H1 (cell line): ENCODE data around the gene ADGRE2. TPM values are rescaled to one million over a fixed set of nuclear protein-coding genes. Genes with fewer than 3 reads are reported as not detected.
"Not testable (repeated sequence)": the region's sequence is repeated elsewhere in the genome, so short reads cannot be mapped to it uniquely, and the experiment has no call there.

Source experiments
- CTCF ChIA-PET: fragments of 300-600 bp; sonication (Branson Sonifier 250); formaldehyde crosslinking; loops from one replicate; lab custom pipeline; 2021; ENCODE audit not compliant: partially characterized antibody; lab: Charles Lee
- POLR2A ChIA-PET: fragments of 300-600 bp; sonication (Branson Sonifier 250); formaldehyde crosslinking; loops from one replicate; lab custom pipeline; 2021; ENCODE audit warnings: inconsistent platforms; ENCODE audit not compliant: partially characterized antibody; lab: Charles Lee
- DNase-seq, 2 experiments: peaks; one replicate each; pipeline versions ENCODE4 v3.0.0 to v3.0.0-alpha.2; 2010 to 2022; ENCODE audit warnings: low spot score in 2 of 2, low read depth in 1 of 2, mixed read lengths in 1 of 2
- FAIRE-seq: peaks from 2 replicates; lab custom pipeline; 2011; peaks lifted over from hg19 to GRCh38; lab: Jason Lieb, UNC
- H2AFZ ChIP-seq: 2 replicates; pipeline ENCODE4 v1.8.1; 2012; ENCODE audit warnings: low read length, inconsistent platforms
- H2AK5ac ChIP-seq: 2 replicates; pipeline ENCODE4 v1.6.1; 2013; ENCODE audit warnings: low read depth, low read length
- H2BK120ac ChIP-seq: replicated peaks from 2 replicates; pipeline ENCODE3; 2013; ENCODE audit warnings: low read depth, low read length, inconsistent platforms
- H2BK12ac ChIP-seq: 2 replicates; pipeline ENCODE4 v1.6.1; 2013; ENCODE audit warnings: low read depth, low read length
- H2BK15ac ChIP-seq: 2 replicates; pipeline ENCODE4 v1.6.1; 2013; ENCODE audit warnings: low read length
- H2BK20ac ChIP-seq: 2 replicates; pipeline ENCODE4 v1.6.1; 2013; ENCODE audit warnings: low read length
- H2BK5ac ChIP-seq: 2 replicates; pipeline ENCODE4 v1.6.1; 2013; ENCODE audit warnings: low read depth, low read length
- H3K14ac ChIP-seq: 2 replicates; pipeline ENCODE4 v1.6.1; 2013; ENCODE audit warnings: inconsistent platforms; ENCODE audit not compliant: insufficient read length
- H3K18ac ChIP-seq: 2 replicates; pipeline ENCODE4 v1.6.1; 2013; ENCODE audit warnings: low read length; ENCODE audit errors: extremely low read depth
- H3K23ac ChIP-seq: 2 replicates; pipeline ENCODE4 v1.6.1; 2013; ENCODE audit warnings: inconsistent platforms; ENCODE audit not compliant: insufficient read length
- H3K23me2 ChIP-seq: 2 replicates; pipeline ENCODE4 v1.6.1; 2013; ENCODE audit warnings: low read depth, low read length
- H3K27ac ChIP-seq: 2 replicates; pipeline ENCODE4 v1.6.1; 2011; ENCODE audit warnings: low read depth, low read length, inconsistent platforms
- H3K27me3 ChIP-seq, 4 experiments: replicated peaks in 1 of 4; 1 replicate in 1 of 4; 2 replicates in 3 of 4; pipeline versions ENCODE4 v1.6.1 to v1.8.1; 2011 to 2013; ENCODE audit warnings: low read length in 3 of 4, mild to moderate bottlenecking in 3 of 4, inconsistent platforms in 2 of 4, mixed read lengths in 2 of 4, moderate library complexity in 1 of 4; ENCODE audit not compliant: control insufficient read depth in 3 of 4, insufficient read depth in 3 of 4; ENCODE audit errors: extremely low read depth in 1 of 4
- H3K36me3 ChIP-seq, 4 experiments: 2 replicates each; pipeline versions ENCODE4 v1.6.1 to v1.8.1; 2011 to 2013; ENCODE audit warnings: mild to moderate bottlenecking in 4 of 4, low read length in 3 of 4, moderate library complexity in 2 of 4, control low read depth in 1 of 4, inconsistent platforms in 1 of 4; ENCODE audit not compliant: insufficient read depth in 4 of 4, control insufficient read depth in 2 of 4
- H3K4ac ChIP-seq: replicated peaks from 2 replicates; pipeline ENCODE3; 2013; ENCODE audit warnings: low read length, low read depth, mixed read lengths, inconsistent platforms; ENCODE audit not compliant: insufficient read length
- H3K4me1 ChIP-seq, 4 experiments: replicated peaks in 1 of 4; 1 replicate in 1 of 4; 2 replicates in 3 of 4; pipeline versions ENCODE4 v1.6.1 to v1.8.1; 2011 to 2013; ENCODE audit warnings: low read length in 3 of 4, inconsistent platforms in 2 of 4, mixed read lengths in 1 of 4; ENCODE audit not compliant: insufficient read depth in 4 of 4, control insufficient read depth in 3 of 4
- H3K4me2 ChIP-seq, 2 experiments: 2 replicates each; pipeline versions ENCODE4 v1.6.1 to v1.8.1; 2011 to 2013; ENCODE audit warnings: low read depth in 2 of 2, low read length in 2 of 2, control low read depth in 1 of 2, inconsistent platforms in 1 of 2, mild to moderate bottlenecking in 1 of 2; ENCODE audit not compliant: insufficient read depth in 1 of 2
- H3K4me3 ChIP-seq, 4 experiments: fragments of 200-600, 300-600 bp in 1 of 4; sonication (generic), shearing (Covaris generic), sonication (Bioruptor Twin) in 1 of 4; 2 replicates each; pipeline versions ENCODE4 v1.5.1 to v1.8.1; 2011 to 2016; ENCODE audit warnings: low read length in 4 of 4, low read depth in 3 of 4, control low read depth in 2 of 4, inconsistent platforms in 2 of 4, mild to moderate bottlenecking in 2 of 4, mixed read lengths in 1 of 4, moderate library complexity in 1 of 4; ENCODE audit not compliant: insufficient read depth in 2 of 4; ENCODE audit errors: extremely low read depth in 1 of 4
- H3K56ac ChIP-seq: replicated peaks from 2 replicates; pipeline ENCODE3; 2013; ENCODE audit warnings: low read depth, mild to moderate bottlenecking, mixed read lengths, low read length, inconsistent platforms; ENCODE audit not compliant: insufficient read length
- H3K79me1 ChIP-seq: 2 replicates; pipeline ENCODE4 v1.6.1; 2013; ENCODE audit warnings: low read depth, low read length, control low read depth
- H3K79me2 ChIP-seq, 2 experiments: 2 replicates each; pipeline versions ENCODE4 v1.6.1 to v1.8.1; 2012 to 2013; ENCODE audit warnings: low read length in 2 of 2, mild to moderate bottlenecking in 2 of 2, inconsistent platforms in 1 of 2; ENCODE audit not compliant: insufficient read depth in 2 of 2, control insufficient read depth in 1 of 2
- H3K9ac ChIP-seq, 4 experiments: replicated peaks in 1 of 4; 1 replicate in 1 of 4; 2 replicates in 3 of 4; pipeline versions ENCODE4 v1.6.1 to v1.8.1; 2011 to 2013; ENCODE audit warnings: low read depth in 3 of 4, low read length in 3 of 4, control low read depth in 2 of 4, mild to moderate bottlenecking in 2 of 4, moderate library complexity in 2 of 4, inconsistent platforms in 1 of 4; ENCODE audit errors: extremely low read depth in 1 of 4
- H3K9me3 ChIP-seq, 2 experiments: 2 replicates each; pipeline versions ENCODE4 v1.6.1 to v1.8.1; 2012 to 2013; ENCODE audit warnings: mild to moderate bottlenecking in 2 of 2, moderate library complexity in 2 of 2, control low read depth in 1 of 2, inconsistent platforms in 1 of 2, low read depth in 1 of 2, low read length in 1 of 2, mixed read lengths in 1 of 2; ENCODE audit not compliant: insufficient read depth in 2 of 2
- H4K20me1 ChIP-seq, 2 experiments: replicated peaks in 1 of 2; 2 replicates each; pipeline versions ENCODE3 to v1.8.1; 2011 to 2013; ENCODE audit warnings: inconsistent platforms in 2 of 2, low read length in 2 of 2, mild to moderate bottlenecking in 1 of 2; ENCODE audit not compliant: insufficient read depth in 2 of 2, control insufficient read depth in 1 of 2
- H4K5ac ChIP-seq: 2 replicates; pipeline ENCODE4 v1.6.1; 2013; ENCODE audit warnings: low read length, low read depth, mixed read lengths, inconsistent platforms; ENCODE audit not compliant: insufficient read length
- H4K8ac ChIP-seq: 2 replicates; pipeline ENCODE4 v1.8.0; 2013; ENCODE audit warnings: mild to moderate bottlenecking, moderate library complexity, low read length, inconsistent platforms; ENCODE audit not compliant: insufficient read depth; ENCODE audit errors: extremely low read depth
- H4K91ac ChIP-seq: replicated peaks from 2 replicates; pipeline ENCODE3; 2013; ENCODE audit warnings: low read length, mixed read lengths, inconsistent platforms; ENCODE audit not compliant: insufficient read length
- WGBS, 2 experiments: shearing (Covaris generic) in 1 of 2; methylation state at CpG; one replicate each; pipeline versions ENCODE4 v1.1.6 to v1.1.7; 2013 to 2015; ENCODE audit warnings: low lambda C conversion rate in 2 of 2, mixed read lengths in 2 of 2, inconsistent platforms in 1 of 2, low coverage in 1 of 2, missing lambda C conversion rate in 1 of 2; ENCODE audit not compliant: insufficient replicate concordance in 2 of 2, insufficient coverage in 1 of 2, insufficient read length in 1 of 2; ENCODE audit errors: extremely low coverage in 1 of 2, missing lambda C conversion rate in 1 of 2; 5-methylcytosine and 5-hydroxymethylcytosine counted together
- polyA plus RNA-seq, 7 experiments: library from polyadenylated mRNA; depleted of rRNA in 3 of 7; stranded (reverse) in 5 of 7; unstranded in 2 of 7; fragments of >200 nt in 5 of 7; fragments of 200-250 nt in 2 of 7; gene quantifications; 1 replicate in 5 of 7; 2 replicates in 1 of 7; 4 replicates in 1 of 7; pipeline versions ENCODE4 v1.2.1 to v1.2.3, GENCODE V29; 2011 to 2013; ENCODE audit warnings: missing spikeins in 2 of 7, mixed read lengths in 2 of 7
- total RNA-seq: library from RNA; stranded (reverse); fragmentation: NEBNext Ultra II Directional; extraction: Animal tissue kit (Norgen Biotek cat#: 25700); gene quantifications from 2 replicates; pipeline ENCODE4 v1.2.1, GENCODE V29; 2021

The ADGRE2 gene
- total and polyA plus RNA-seq, 2 of the 8 experiments (the other 6 are each of a cell fraction or from before 2014, with no cell fraction given): 2.0 to 4.5 TPM

- not testable (repeated sequence) for H3K56ac ChIP-seq, H2AK5ac ChIP-seq, H3K79me1 ChIP-seq, H3K23ac ChIP-seq, H2BK12ac ChIP-seq, H3K4me1 ChIP-seq, H3K27ac ChIP-seq, H3K9ac ChIP-seq, H3K23me2 ChIP-seq, H4K8ac ChIP-seq, H3K27me3 ChIP-seq, H2BK20ac ChIP-seq, H4K91ac ChIP-seq, H4K20me1 ChIP-seq, H3K4ac ChIP-seq, H4K5ac ChIP-seq, H3K18ac ChIP-seq, H2BK5ac ChIP-seq, H2AFZ ChIP-seq, H2BK15ac ChIP-seq, H3K4me3 ChIP-seq, H3K79me2 ChIP-seq, H3K4me2 ChIP-seq, H3K14ac ChIP-seq, H2BK120ac ChIP-seq, FAIRE-seq, H3K36me3 ChIP-seq, DNase-seq, H3K9me3 ChIP-seq
- CTCF ChIA-PET: interaction anchor here (0.7 to 2.2 kb wide), 9 partner anchors 7 to 377 kb away, joined by 3 to 10 read pairs (median 4); partner anchors contain the start of gene NDUFB7
- 94% methylated on average over 4 of the region's 4 CpGs; no CpG with 5 or more reads in 1 of the 2 experiments for WGBS, 2 experiments
- POLR2A ChIA-PET: interaction anchor here (0.8 to 4.1 kb wide), 3 partner anchors 10 to 21 kb away, joined by 3 to 18 read pairs (median 7); no protein-coding TSS in a partner anchor
Observed at GRCh38 chr19:14777645-14778044, 715 bp downstream of the ADGRE2 start.
